ENCODE data around the gene TBX2.

GRCh38 chr17:61412143-61412859 lies 12.7 kb downstream of the TBX2 start:
- TF ChIP-seq CTCF (conservative IDR thresholded peaks at IDR 0.05; ENCODE audit: low read length): peak; percentile 87
- TF ChIP-seq EZH2phosphoT487 (IDR thresholded peaks at IDR 0.05; ENCODE audit: borderline replicate concordance): no peak
